CD4-positive, alpha-beta T cell treated with Interleukin-6 for 4 hours (primary cell): ENCODE results near the gene ANP32B.
"Not testable (repeated sequence)": the region's sequence is repeated elsewhere in the genome, so short reads cannot be mapped to it uniquely, and the experiment has no call there.

Experiments used
- DNase-seq: peaks from one replicate; pipeline ENCODE4 v3.0.0-alpha.2; 2020; ENCODE audit warnings: mixed read lengths

ANP32B gene

GRCh38 chr9:97982683-97983588 lies at the start of gene ANP32B:
ANP32B (plus strand) TSS chr9:97983341; CDS start chr9:97983556, 215 bp downstream.
- peak; percentile 97 for DNase-seq

GRCh38 chr9:97934321-97935115 lies 48.6 kb upstream of the ANP32B start:
- no peak for DNase-seq

GRCh38 chr9:97935276-97935675 lies 47.9 kb upstream of the ANP32B start:
- no peak for DNase-seq

- no peak for DNase-seq
Measured at GRCh38 chr9:97936998-97937397, 46.1 kb upstream of the ANP32B start.

- peak; percentile 52 for DNase-seq
Measured at GRCh38 chr9:97938081-97938644, 45.0 kb upstream of the ANP32B start, which contains the start of gene HEMGN. HEMGN (minus strand) TSS chr9:97938172; CDS start chr9:97938136, 36 bp downstream.

GRCh38 chr9:97940233-97940632 lies 42.9 kb upstream of the ANP32B start:
- DNase-seq: no peak

- no peak for DNase-seq
Measured at GRCh38 chr9:97940741-97941140, 42.4 kb upstream of the ANP32B start.

GRCh38 chr9:97941323-97941722 lies 41.8 kb upstream of the ANP32B start:
- no peak for DNase-seq

- DNase-seq: no peak
Measured at GRCh38 chr9:97943308-97943855, 39.8 kb upstream of the ANP32B start.

GRCh38 chr9:97944612-97945011 lies 38.5 kb upstream of the ANP32B start:
- no peak for DNase-seq

GRCh38 chr9:97945470-97945869 lies 37.7 kb upstream of the ANP32B start:
- DNase-seq: not testable (repeated sequence)

- not testable (repeated sequence) for DNase-seq
Measured at GRCh38 chr9:97947094-97947493, 36.0 kb upstream of the ANP32B start.

- not testable (repeated sequence) for DNase-seq
Measured at GRCh38 chr9:97950873-97951272, 32.3 kb upstream of the ANP32B start.

GRCh38 chr9:97954550-97954989 lies 28.6 kb upstream of the ANP32B start:
- peak; percentile 74 for DNase-seq

GRCh38 chr9:97956331-97956730 lies 26.8 kb upstream of the ANP32B start:
- no peak for DNase-seq

GRCh38 chr9:97958812-97959511 lies 24.2 kb upstream of the ANP32B start:
- DNase-seq: no peak

- no peak for DNase-seq
Measured at GRCh38 chr9:97959585-97959984, 23.6 kb upstream of the ANP32B start.

GRCh38 chr9:97960678-97961328 lies 22.3 kb upstream of the ANP32B start:
- not testable (repeated sequence) for DNase-seq

GRCh38 chr9:97961361-97961760 lies 21.8 kb upstream of the ANP32B start:
- DNase-seq: no peak

GRCh38 chr9:97962136-97962535 lies 21.0 kb upstream of the ANP32B start:
- DNase-seq: no peak

GRCh38 chr9:97962575-97962974 lies 20.6 kb upstream of the ANP32B start:
- DNase-seq: no peak

- no peak for DNase-seq
Measured at GRCh38 chr9:97963232-97963631, 19.9 kb upstream of the ANP32B start.
